ENCODE results near the gene RANBP9. TPM values are rescaled to one million over a fixed set of nuclear protein-coding genes. Genes with fewer than 3 reads are reported as not detected.

Gene RANBP9
- total and polyA plus RNA-seq, 11 donors, result 9.3 to 43.7 (median 32.3) TPM

DNA sequence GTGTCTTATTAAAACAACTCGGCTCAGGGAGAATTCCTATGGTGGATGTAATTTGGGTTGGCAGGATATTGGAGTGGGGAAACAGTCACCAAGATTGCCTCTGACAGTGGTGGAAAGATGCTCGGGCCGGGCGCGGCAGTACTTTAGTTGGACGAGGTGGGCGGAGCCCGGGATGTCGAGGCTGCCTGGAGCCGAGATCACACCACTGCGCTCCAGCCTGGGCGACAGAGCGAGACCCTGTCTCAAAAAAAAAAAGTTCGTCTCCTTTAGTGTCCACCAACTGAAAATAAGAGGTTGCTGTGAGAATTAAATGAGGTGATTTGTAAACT lies 95.9 kb downstream of the RANBP9 start:
- DNase-seq (peak; percentile 53 to 72 (median 55)), ATAC-seq (peak in 3 of 4 donors; percentile 29 to 55 (median 31))
- Histone ChIP-seq H3K4me3 (peak overlapping the region; percentile 66 to 96 (median 83)), H3K27me3 (no peaks in the 10 kb centered on the region), H3K36me3 (peaks cover 0 to 44% (median 38%) of the 10 kb centered on the region in 9 donors), H3K4me1 (peaks cover 3 to 42% (median 26%) of the 10 kb centered on the region in 12 donors), H3K27ac (peak overlapping the region; percentile 75 to 94 (median 89)), H3K9me3 (no peaks in the 10 kb centered on the region)
- intact Hi-C loops (cut with DNase I), result loop anchor here in 8 of 10 donors (1.0 to 10.0 kb wide), 9 partner anchors 41 to 288 kb away; partner anchors contain the start of genes RANBP9 (in 4 of the 8), SIRT5 (in 1 of the 8) and TBC1D7 (in 1 of the 8)
- WGBS, 4 donors, result 0 to 1% (median 0%) methylated on average over 14 of the region's 14 CpGs
- no peak for TF ChIP-seq POLR2A (IDR thresholded peaks at IDR 0.05)

DNA sequence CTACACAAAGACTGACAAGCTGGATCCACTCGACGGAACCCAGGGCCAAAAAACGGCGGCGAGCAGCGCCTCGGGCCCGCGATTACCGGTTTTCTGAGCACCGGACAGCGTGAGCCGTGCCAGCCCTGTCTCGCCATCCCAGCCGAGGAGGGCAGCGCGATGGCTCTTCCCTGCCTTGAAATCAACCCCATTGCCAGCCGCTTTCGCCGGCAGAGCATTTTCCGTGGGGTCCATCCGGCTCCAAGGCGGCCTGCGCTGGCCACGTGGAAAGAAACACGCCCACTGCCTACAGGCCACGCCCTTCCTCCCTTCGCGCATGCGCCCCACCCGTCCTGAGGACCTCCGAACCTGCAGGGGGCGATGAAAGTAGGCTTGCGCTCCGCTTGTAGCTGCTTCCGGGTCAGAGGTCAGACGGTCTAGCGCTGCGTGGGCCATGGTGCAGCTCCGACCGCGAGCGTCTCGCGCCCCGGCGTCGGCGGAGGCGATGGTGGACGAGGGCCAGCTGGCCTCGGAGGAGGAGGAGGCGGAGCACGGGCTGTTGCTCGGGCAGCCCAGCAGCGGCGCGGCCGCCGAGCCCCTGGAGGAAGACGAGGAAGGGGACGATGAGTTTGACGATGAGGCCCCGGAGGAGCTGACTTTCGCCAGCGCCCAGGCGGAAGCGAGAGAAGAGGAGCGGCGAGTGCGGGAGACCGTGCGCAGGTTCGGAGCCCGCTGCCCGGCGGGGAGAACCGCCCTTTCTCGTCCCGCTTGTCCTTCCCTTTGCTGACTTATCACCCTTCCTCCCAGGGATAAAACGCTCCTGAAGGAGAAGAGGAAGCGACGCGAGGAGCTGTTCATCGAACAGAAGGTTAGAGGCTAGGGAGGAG lies 96.5 kb downstream of the RANBP9 start, which contains the start of gene NOL7:
TSS of gene NOL7 (plus strand) at position 410 of the 866 bp plus-strand sequence. CDS start at position 434, 24 bp downstream.
- peak within 1 kb of the TSS; percentile 75 to 94 (median 89) for H3K27ac ChIP-seq
- peak within 1 kb of the TSS; percentile 66 to 96 (median 83) for H3K4me3 ChIP-seq
- 0% methylated on average over 52 to 85 of the region's 85 CpGs for WGBS, 4 donors
- peaks cover 3 to 48% (median 27%) of the 10 kb centered on the region in 12 donors for H3K4me1 ChIP-seq
- TF ChIP-seq, protein P1, sequence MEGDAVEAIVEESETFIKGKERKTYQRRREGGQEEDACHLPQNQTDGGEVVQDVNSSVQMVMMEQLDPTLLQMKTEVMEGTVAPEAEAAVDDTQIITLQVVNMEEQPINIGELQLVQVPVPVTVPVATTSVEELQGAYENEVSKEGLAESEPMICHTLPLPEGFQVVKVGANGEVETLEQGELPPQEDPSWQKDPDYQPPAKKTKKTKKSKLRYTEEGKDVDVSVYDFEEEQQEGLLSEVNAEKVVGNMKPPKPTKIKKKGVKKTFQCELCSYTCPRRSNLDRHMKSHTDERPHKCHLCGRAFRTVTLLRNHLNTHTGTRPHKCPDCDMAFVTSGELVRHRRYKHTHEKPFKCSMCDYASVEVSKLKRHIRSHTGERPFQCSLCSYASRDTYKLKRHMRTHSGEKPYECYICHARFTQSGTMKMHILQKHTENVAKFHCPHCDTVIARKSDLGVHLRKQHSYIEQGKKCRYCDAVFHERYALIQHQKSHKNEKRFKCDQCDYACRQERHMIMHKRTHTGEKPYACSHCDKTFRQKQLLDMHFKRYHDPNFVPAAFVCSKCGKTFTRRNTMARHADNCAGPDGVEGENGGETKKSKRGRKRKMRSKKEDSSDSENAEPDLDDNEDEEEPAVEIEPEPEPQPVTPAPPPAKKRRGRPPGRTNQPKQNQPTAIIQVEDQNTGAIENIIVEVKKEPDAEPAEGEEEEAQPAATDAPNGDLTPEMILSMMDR (IDR thresholded peaks at IDR 0.05), result peak; percentile 83 to 99 (median 92)
- peak in 1 of 2 donors; percentile 72 for TF ChIP-seq POLR2A (IDR thresholded peaks at IDR 0.05)
- no peaks in the 10 kb centered on the region for H3K27me3 ChIP-seq
- DNase-seq (peak; percentile 98 to 99 (median 98)), ATAC-seq (peak; percentile 96 to 98 (median 96))
- intact Hi-C loops (cut with DNase I), result loop anchor here in 8 of 10 donors (1.0 to 10.0 kb wide), 11 partner anchors 38 to 288 kb away; partner anchors contain the start of genes RANBP9 (in 4 of the 8), SIRT5 (in 2 of the 8) and TBC1D7 (in 1 of the 8)
- no peaks in the 10 kb centered on the region for H3K9me3 ChIP-seq
- peaks cover 0 to 38% (median 32%) of the 10 kb centered on the region in 9 donors for H3K36me3 ChIP-seq

DNA sequence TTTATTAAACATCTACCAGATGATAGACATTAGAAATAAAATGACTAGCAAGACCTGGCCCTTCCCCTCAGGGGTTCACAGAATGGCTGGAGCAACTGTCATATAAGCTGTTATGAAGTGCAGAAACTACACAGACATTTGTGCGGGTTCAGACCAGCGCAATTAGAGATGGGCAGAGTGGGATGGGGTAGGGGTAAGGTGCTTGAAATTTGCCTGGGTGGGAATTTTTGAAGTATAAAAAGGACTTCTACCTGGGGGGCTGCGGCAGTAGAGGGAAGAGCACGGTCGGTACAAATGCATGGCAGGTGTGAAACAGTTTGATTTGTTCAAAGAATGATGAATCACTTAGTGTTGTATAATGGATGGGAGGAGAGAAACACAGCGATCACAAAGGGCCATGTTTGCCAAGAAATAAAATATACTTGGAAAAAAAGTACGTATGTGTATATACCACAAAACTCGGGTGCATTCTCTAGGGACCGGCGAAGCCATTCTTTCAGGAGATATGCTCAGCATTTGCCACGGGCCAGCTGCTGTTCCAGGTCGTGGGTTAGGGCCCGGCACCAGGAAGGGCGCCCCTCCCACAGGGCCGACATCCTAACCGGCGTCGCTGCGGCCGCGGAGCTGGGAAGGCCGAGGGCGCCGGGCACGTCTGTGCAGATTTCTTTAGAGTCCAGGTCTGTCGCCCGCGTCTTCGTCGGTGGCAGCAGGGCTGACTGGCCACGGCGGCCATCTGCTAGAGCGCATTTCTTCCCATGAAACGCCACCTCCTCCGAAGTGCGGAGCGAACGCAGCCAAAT lies 97.3 kb downstream of the RANBP9 start:
- Histone ChIP-seq H3K36me3 (peaks cover 0 to 31% (median 26%) of the 10 kb centered on the region in 9 donors), H3K27ac (peak overlapping the region; percentile 75 to 94 (median 89)), H3K4me3 (peak overlapping the region; percentile 66 to 96 (median 83)), H3K9me3 (no peaks in the 10 kb centered on the region), H3K4me1 (peaks cover 3 to 48% (median 27%) of the 10 kb centered on the region in 12 donors), H3K27me3 (no peaks in the 10 kb centered on the region)
- DNase-seq (peak in 2 of 5 donors; percentile 50 to 75), ATAC-seq (peak; percentile 28 to 61 (median 56))
- 7 to 16% (median 8%) methylated on average over 19 to 38 of the region's 38 CpGs for WGBS, 4 donors
- no peak for TF ChIP-seq POLR2A (IDR thresholded peaks at IDR 0.05)
- TF ChIP-seq, protein P1 (IDR thresholded peaks at IDR 0.05), result no peak
- intact Hi-C loops (cut with DNase I), result loop anchor here in 7 of 10 donors (2.0 to 10.0 kb wide), 8 partner anchors 37 to 280 kb away; partner anchors contain the start of genes RANBP9 (in 3 of the 7) and SIRT5 (in 2 of the 7)

DNA sequence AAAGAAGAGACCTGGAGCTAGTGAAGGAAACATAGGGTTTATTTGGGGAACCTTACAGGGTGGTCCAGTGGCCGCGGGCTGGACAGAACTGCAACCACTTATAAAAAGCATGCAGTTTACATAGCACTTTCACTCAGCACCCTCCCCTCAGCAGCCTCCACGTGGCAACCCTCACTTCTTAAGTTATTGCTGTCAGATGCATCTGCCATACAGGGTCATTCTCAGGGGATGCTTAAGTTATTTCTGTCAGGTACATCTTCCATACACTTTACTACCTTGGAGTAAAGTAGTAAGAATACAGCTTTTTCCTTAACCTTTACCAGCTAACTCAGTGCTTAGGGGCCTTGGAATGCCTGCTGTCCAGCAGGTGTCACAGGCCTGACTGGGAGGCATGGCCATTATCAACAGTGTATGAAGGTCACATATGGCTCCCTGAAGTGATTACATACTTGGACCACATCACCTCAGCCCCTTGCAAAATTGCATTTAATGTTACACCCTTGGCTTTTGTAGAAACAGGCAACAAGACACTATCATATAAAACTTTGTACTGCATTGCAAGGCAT lies 98.5 kb downstream of the RANBP9 start:
- Histone ChIP-seq H3K9me3 (no peaks in the 10 kb centered on the region), H3K27ac (peak overlapping the region in 5 of 12 donors; percentile 74 to 84 (median 80)), H3K4me3 (no peak overlapping the region), H3K27me3 (no peaks in the 10 kb centered on the region), H3K36me3 (peaks cover 0 to 25% (median 17%) of the 10 kb centered on the region in 9 donors), H3K4me1 (peaks cover 3 to 48% (median 27%) of the 10 kb centered on the region in 12 donors)
- DNase-seq (no peak), ATAC-seq (no peak)
- 43 to 72% (median 52%) methylated on average over 3 of the region's 3 CpGs for WGBS, 4 donors
- intact Hi-C loops (cut with DNase I), result loop anchor here in 5 of 10 donors (5.0 to 10.0 kb wide), 6 partner anchors 36 to 278 kb away; partner anchors contain the start of genes RANBP9 (in 1 of the 5) and SIRT5 (in 1 of the 5)
- TF ChIP-seq POLR2A (IDR thresholded peaks at IDR 0.05), result no peak
- TF ChIP-seq, protein P1 (IDR thresholded peaks at IDR 0.05), result no peak
